Breast epithelium (tissue), 4 donors: ENCODE results near the gene ADGRA1. TPM values are rescaled to one million over a fixed set of nuclear protein-coding genes. Genes with fewer than 3 reads are reported as not detected.

Source experiments
- DNase-seq, 2 donors: peaks; one replicate each; pipeline ENCODE4 v3.0.0-alpha.2; 2019; ENCODE audit warnings: low spot score in 2 of 2
- H3K27ac ChIP-seq, 2 donors: fragments of 200-600 bp; sonication (generic) in 1 of 2; one replicate each; pipeline ENCODE4 v1.5.1; 2016 to 2019; ENCODE audit warnings: mild to moderate bottlenecking in 1 of 2
- H3K27me3 ChIP-seq, 2 donors: fragments of 200-600 bp; sonication (generic) in 1 of 2; one replicate each; pipeline versions ENCODE4 v1.5.1 to v1.6.0; 2017 to 2019; ENCODE audit warnings: control low read depth in 1 of 2, mild to moderate bottlenecking in 1 of 2
- H3K36me3 ChIP-seq: fragments of 200-600 bp; one replicate; pipeline ENCODE4 v1.5.1; 2019
- H3K4me1 ChIP-seq, 2 donors: fragments of 200-600 bp; sonication (generic); one replicate each; pipeline ENCODE4 v1.5.1; 2016 to 2019; ENCODE audit warnings: control low read depth in 1 of 2
- H3K4me3 ChIP-seq, 3 donors: fragments of 200-600 bp; sonication (generic); 1 replicate in 2 of 3; 2 replicates in 1 of 3; pipeline ENCODE4 v1.5.1; 2016 to 2019; ENCODE audit warnings: mild to moderate bottlenecking in 3 of 3, moderate library complexity in 2 of 3
- H3K9me3 ChIP-seq, 2 donors: fragments of 200-600 bp; sonication (generic) in 1 of 2; one replicate each; pipeline ENCODE4 v1.5.1; 2016 to 2019; ENCODE audit warnings: control low read depth in 1 of 2
- POLR2A ChIP-seq: fragments of 450-650 bp; IDR thresholded peaks from one replicate; pipeline ENCODE4 v1.6.1; 2016; ENCODE audit warnings: antibody characterized with exemption, mild to moderate bottlenecking, moderate library complexity
- POLR2AphosphoS5 ChIP-seq, 3 donors: sonication (generic); formaldehyde crosslinking; IDR thresholded peaks; one replicate each; pipeline ENCODE4 v1.6.1; 2017; ENCODE audit warnings: antibody characterized with exemption in 3 of 3
- intact Hi-C: fragments of 100-400 bp; cut with DNase I; formaldehyde crosslinking; loops from one replicate; pipeline ENCODE4 v1.15.1; 2023; ENCODE audit warnings: low total_unique reads
- total RNA-seq, 3 donors: library from RNA; depleted of rRNA; stranded (reverse); fragments of >200 nt; gene quantifications; one replicate each; pipeline ENCODE4 v1.1.0, GENCODE V29; 2016
- TF ChIP-seq, protein P1 (sequence below), 3 donors: fragments of 450-650 bp; IDR thresholded peaks; one replicate each; pipeline ENCODE4 v1.5.1; 2016 to 2017; ENCODE audit warnings: antibody characterized with exemption in 3 of 3, mild to moderate bottlenecking in 3 of 3, moderate library complexity in 3 of 3

Gene ADGRA1
- total RNA-seq, 3 donors from 2014 or later, result 0.33 TPM; not detected in 2

DNA sequence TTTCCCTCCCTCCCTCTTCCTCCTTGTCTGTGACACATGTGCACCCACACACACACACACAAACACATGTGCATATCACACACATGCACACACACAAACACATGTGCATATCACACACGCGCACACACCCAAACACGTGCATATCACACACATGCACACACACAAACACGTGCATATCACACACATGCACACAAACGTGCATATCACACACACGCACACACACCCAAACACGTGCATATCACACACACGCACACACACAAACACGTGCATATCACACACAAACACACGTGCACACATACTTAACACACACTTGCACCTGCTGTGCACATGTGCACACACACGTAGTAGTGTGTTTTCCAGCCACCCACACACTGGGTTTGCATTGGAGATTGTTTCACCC lies 42.9 kb downstream of the ADGRA1 start:
- intact Hi-C loops, result no loop called here
- H3K36me3 ChIP-seq, result no peaks in the 10 kb centered on the region
- no peak overlapping the region for H3K4me3 ChIP-seq
- H3K27me3 ChIP-seq, result peaks cover 0 to 60% of the 10 kb centered on the region in 2 donors
- no peaks in the 10 kb centered on the region for H3K9me3 ChIP-seq
- no peak for TF ChIP-seq POLR2AphosphoS5 (IDR thresholded peaks at IDR 0.05)
- TF ChIP-seq, protein P1, sequence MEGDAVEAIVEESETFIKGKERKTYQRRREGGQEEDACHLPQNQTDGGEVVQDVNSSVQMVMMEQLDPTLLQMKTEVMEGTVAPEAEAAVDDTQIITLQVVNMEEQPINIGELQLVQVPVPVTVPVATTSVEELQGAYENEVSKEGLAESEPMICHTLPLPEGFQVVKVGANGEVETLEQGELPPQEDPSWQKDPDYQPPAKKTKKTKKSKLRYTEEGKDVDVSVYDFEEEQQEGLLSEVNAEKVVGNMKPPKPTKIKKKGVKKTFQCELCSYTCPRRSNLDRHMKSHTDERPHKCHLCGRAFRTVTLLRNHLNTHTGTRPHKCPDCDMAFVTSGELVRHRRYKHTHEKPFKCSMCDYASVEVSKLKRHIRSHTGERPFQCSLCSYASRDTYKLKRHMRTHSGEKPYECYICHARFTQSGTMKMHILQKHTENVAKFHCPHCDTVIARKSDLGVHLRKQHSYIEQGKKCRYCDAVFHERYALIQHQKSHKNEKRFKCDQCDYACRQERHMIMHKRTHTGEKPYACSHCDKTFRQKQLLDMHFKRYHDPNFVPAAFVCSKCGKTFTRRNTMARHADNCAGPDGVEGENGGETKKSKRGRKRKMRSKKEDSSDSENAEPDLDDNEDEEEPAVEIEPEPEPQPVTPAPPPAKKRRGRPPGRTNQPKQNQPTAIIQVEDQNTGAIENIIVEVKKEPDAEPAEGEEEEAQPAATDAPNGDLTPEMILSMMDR (IDR thresholded peaks at IDR 0.05), result no peak
- no peak for TF ChIP-seq POLR2A
- no peak for DNase-seq
- no peaks in the 10 kb centered on the region for H3K4me1 ChIP-seq
- no peak overlapping the region for H3K27ac ChIP-seq

DNA sequence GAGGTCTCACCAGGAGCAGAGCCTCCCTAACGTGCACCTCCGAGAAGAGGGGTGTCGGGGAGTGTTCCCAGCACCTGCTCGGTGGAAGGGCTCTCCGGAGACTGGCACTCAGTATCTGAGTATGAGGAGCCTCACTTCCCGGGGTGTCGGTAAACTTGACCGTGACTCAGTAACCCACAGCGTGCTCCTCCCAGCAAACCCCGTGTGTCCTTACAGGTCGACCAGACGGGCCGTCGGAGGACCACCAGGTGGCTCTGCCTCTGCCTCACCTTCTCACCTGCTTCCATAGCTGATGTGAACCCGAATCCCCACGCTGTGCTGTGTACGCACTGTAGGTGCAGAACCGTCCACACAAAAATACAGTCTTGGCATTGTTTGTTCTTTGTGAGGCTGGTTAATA lies 43.3 kb downstream of the ADGRA1 start:
- Histone ChIP-seq H3K4me1 (no peaks in the 10 kb centered on the region), H3K36me3 (no peaks in the 10 kb centered on the region), H3K9me3 (no peaks in the 10 kb centered on the region), H3K27ac (no peak overlapping the region), H3K27me3 (peaks cover 0 to 56% of the 10 kb centered on the region in 2 donors), H3K4me3 (no peak overlapping the region)
- DNase-seq, result peak in 1 of 2 donors; percentile 22
- intact Hi-C loops, result no loop called here
- TF ChIP-seq, protein P1 (IDR thresholded peaks at IDR 0.05), result no peak
- TF ChIP-seq POLR2A, result no peak
- TF ChIP-seq POLR2AphosphoS5 (IDR thresholded peaks at IDR 0.05), result no peak

DNA sequence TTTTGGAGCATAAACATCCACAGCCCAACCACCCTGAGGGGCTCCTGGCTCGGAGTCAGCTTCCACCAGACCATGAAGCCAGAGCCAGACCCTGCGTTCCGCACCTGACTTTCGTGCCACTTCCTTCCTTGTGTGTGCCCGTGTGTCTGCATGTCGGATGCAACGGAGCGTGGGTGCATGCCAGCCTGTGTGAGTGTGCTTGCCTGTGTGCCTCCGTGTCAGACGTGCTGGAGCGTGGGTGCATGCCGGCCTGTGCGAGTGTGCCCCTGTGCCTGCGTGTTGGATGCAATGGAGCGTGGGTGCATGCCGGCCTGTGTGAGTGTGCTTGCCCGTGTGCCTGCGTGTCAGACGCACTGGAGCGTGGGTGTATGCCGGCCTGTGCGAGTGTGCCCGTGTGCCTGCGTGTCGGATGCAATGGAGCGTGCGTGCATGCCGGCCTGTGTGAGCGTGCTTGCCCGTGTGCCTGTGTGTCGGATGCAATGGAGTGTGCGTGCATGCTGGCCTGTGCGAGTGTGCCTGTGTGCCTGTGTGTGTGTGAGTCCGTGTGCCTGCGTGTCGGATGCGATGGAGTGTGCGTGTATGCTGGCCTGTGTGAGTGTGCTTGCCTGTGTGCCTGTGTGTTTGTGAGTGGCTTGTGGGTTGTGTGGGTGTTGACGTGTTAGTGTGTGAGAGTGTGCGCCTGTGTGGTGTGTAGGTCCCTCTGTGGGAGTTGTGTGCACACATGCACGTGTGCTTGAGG lies 44.2 kb downstream of the ADGRA1 start:
- Histone ChIP-seq H3K4me3 (no peak overlapping the region), H3K36me3 (no peaks in the 10 kb centered on the region), H3K4me1 (no peaks in the 10 kb centered on the region), H3K27me3 (peaks cover 0 to 47% of the 10 kb centered on the region in 2 donors), H3K9me3 (no peaks in the 10 kb centered on the region), H3K27ac (no peak overlapping the region)
- TF ChIP-seq POLR2AphosphoS5 (IDR thresholded peaks at IDR 0.05), result no peak
- TF ChIP-seq POLR2A, result no peak
- TF ChIP-seq, protein P1 (IDR thresholded peaks at IDR 0.05), result no peak
- intact Hi-C loops, result no loop called here
- DNase-seq, result peak in 1 of 2 donors; percentile 42

DNA sequence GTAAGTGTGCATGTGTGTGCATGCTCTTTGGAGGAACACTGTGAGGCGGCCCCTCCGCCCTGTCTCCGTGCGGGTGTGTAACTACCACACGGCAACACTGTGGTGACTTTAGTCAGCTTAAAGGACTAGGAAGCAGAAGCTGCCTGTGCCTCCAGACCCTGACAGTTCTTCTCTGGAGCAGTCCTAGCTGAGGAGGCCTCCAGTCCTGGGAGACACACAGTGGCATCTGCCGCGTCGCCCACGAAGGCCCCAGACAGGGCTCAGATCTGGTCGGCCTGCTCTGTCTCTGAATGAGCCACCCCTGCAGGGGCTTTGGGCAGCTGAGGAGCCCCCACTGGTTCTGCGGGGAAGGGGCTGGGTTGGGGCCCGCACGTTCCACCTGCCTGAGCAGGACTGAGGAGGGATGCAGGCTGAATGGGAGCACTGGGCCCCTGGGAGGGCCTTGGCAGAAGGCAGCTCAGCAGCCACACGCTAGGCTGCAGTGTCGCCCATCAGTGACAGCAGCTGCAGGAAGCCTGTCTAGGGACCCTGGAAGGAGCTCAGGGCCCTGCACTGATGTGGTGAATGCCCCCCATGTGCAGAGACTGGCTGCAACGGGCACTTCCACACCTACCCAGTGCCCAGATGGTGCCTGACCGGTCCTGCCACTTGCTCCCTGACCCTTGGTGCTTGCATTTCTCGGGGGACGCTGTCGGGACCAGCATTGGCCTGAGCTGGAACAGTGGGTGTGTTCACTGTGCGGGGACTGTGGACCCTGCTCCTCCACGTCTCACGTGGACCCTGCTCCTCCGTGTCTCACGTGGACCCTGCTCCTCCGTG lies 45.0 kb downstream of the ADGRA1 start:
- no peak overlapping the region for H3K27ac ChIP-seq
- DNase-seq, result peak in 1 of 2 donors; percentile 42
- TF ChIP-seq, protein P1 (IDR thresholded peaks at IDR 0.05), result no peak
- TF ChIP-seq POLR2A, result no peak
- TF ChIP-seq POLR2AphosphoS5 (IDR thresholded peaks at IDR 0.05), result no peak
- no peaks in the 10 kb centered on the region for H3K4me1 ChIP-seq
- no peaks in the 10 kb centered on the region for H3K9me3 ChIP-seq
- H3K36me3 ChIP-seq, result no peaks in the 10 kb centered on the region
- H3K27me3 ChIP-seq, result peaks cover 0 to 45% of the 10 kb centered on the region in 2 donors
- intact Hi-C loops, result no loop called here
- H3K4me3 ChIP-seq, result no peak overlapping the region
